ENCODE data around the gene RNF141.

The RNF141 gene

DNA sequence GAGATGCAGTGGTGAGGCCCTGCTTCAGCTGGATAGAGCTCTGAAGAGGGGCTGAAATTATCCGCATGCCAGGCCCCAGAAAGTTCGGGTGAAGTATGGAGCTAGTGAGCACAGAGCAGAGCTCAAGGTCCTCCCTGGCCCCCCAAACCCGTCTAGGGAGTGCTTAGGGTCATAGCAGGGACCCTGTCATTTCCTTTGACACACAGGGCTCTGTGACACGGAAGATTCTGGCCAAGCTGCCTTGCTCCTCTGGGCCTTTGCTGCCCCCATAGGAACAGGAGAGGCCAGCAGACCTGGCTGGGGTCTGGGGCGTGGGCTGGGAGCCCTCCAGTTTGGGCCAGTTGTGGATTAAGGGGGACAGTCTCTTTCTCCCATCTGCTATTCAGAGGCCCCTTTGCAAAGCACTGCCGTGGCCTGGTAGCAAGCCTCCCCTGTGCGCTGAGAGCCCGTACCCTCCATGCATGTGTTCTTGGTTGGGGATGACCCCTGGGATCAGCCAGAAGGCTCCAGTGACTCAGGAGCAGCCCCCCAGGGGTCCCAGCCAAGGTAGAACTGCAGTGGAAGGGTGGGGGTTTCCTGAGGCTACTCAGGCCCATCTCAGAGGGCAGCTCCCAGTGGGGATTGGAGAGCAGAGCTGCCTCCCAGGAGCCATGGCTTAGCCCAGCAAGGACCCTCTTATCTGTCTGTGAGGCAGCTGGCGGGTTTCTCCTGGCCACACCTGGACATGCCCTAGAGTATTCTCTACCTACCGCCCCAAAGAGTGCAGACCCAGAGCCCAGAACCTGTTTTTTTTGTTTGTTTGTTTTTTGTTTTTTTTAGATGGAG lies 42.3 kb downstream of the RNF141 start:
- DNase-seq (ENCODE audit: low spot score): no peak

DNA sequence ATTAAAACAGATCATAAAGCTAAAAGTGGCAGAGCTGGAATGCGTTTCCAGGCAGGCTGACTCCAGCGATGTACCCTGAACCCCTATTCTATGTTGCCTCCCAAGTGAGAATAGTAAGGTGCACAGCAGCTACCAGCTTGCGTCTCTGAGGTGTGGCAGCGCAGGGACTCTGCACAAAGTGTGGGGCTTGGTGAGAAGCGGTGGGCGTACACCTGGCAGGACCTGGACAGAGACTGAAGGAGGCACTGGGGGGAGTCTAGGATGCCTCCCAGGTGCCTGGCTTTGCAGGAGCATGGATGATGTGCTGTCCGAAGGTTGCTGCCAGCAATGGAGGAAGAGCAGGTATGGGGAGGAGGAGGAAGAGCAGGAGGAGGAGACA lies 43.0 kb downstream of the RNF141 start:
- no peak for DNase-seq (ENCODE audit: low spot score)

DNA sequence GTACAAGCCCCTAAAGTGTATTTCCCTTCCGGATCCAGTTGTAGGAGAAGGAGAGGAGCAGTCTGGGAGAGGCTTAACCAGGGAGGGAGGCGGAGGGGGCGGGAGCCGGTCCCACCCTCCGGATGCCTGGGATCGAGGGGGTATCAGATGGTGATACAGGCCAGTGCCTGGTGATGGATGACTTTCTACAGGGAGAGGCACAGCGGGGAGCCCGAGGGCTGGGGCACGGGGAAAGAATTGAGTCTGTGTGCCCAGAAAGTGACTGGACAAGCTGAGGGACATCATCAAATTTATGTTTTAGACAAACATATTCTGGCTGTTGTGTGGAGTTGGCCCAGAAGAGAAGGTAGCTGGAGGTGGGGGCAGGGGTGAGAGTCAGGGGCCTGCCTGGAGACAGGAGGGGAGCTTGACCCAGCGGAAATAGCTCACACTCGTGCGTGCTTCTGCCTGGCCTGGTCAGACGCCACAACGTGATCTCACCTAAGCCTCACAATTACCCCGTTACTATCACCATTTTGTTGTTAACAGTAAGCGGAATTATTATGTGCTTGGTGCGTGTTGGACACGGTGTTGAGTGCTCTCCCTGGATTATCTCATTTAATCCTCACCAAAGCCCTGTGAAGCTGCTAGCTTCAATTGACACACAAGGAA lies 43.5 kb downstream of the RNF141 start:
- no peak for DNase-seq (ENCODE audit: low spot score)

DNA sequence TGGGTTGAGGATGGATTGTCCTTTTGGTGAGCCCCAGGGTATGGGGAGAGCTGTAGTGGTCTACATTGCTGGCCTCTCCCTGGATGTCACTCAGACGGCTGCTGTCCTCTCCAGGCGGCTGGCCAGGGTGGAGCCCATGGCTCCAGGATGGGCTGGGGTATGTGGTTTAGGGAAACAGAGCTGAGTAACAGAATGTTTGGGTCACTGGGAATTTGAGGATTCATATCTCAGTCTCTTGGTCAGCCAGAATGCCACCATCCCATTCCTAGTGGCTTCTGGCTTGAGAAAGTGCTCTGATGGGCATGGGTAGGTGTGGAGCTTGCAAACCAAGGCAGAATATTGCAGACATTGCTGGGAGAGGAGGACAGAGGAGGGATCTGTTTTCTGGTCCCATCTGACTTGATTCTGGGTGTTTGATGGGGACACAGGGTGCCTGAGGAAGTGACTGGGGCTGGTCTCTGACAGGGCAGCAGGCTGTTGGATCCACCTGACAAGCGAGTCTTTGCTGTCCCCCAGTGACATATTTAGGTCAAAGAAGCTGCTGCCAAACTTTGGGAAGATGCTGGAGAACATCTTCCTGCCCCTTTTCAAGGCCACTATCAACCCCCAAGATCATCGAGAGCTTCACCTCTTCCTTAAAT lies 44.6 kb downstream of the RNF141 start:
- no peak for DNase-seq (ENCODE audit: low spot score)

DNA sequence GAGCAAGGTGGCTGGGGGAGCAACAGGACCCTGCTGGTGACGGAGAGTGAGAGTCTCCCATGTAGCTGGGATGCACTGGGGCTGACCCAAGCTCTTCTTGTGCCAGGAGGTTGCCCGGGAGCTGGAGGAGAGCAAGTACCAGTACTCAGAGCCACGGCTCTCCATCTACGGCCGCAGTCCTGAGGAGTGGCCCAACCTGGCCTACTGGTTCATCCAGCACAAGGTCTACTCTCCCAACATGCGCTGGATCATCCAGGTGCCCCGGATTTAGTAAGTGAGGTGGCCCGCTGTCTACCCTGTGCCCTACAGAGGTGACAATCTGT lies 45.6 kb downstream of the RNF141 start:
- no peak for DNase-seq (ENCODE audit: low spot score)

DNA sequence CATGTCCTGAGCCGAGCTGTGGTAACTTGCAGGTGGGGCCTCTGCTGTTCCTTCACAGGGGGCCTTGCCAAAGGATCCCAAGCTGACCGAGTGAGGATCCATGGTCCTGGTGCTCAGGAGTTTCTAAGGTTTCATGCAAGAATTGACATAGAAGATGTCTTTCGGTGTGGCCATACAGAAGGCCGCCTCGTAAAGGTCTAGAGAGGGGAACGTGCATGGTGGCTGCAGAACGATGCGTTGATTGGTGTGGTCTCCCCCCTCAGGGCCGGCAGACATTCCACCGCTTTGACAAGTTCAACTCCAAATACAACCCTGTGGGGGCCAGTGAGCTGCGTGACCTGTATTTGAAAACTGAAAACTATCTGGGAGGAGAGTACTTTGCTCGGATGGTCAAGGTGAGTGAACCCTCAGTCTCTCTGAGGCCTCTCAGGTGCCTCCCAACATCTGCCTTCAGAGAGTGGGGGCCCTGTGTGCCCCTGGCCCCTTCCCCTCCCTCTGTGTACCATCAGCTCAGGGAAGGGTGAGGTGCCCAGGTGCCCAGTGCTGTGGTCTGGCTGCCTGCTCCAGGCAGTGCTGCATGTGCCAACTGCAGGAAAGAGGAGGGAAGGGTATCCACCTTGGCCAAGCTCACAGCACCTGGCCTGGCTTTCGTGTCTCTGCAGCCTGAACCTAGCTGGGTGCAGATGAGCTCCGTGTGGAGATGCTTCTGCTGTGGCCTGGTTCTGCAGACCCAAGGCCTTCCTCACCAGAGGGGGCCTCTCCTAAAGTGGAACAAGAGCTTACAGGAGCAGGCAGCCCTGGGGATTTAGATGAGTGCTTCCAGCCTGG lies 46.1 kb downstream of the RNF141 start:
- no peak for DNase-seq (ENCODE audit: low spot score)

DNA sequence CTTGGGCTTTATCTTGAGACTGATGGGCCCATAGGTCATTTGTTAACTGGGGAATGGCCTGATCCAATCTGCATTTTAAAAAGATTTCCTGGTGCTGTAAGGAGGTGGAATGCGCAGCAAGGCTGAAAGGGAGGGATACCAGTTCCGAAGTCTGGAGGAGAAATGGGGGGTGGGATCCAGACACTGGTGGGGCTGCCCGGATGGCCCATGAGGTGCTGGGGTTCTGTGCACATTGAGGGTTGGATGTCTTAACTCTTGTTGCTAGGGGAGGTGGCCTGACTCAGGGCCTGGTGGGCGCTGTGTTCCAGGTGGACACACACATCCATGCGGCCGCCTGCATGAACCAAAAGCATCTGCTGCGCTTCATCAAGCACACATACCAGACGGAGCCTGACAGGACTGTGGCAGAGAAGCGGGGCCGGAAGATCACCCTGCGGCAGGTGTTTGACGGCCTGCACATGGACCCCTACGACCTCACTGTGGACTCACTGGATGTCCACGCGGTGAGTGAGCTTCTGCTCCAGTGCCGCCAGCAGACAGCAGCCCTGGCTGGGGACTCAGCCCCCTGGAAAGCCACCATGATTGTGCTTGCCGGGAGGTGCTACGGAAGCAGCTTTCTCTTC lies 47.8 kb downstream of the RNF141 start:
- no peak for DNase-seq (ENCODE audit: low spot score)

DNA sequence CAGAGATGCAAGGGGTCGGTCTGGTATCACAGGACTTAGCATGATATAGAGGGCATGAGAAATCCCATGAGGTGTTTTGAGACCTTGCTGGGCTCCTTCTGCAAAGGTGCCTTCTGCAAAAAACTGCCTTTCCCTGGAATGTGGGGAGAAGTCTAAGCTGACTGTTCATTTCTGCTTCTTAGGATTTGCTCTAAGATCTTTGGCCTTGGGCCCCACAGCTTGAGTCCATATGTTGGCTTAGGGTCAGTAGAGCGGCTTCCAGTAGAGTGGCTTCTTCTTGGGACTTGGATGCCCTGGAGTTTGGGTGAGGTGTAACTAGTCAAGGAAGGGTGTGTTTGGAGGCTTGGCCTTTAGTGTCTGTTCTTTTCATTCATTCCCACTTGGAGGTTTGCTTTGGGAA lies 48.9 kb downstream of the RNF141 start:
- no peak for DNase-seq (ENCODE audit: low spot score)

DNA sequence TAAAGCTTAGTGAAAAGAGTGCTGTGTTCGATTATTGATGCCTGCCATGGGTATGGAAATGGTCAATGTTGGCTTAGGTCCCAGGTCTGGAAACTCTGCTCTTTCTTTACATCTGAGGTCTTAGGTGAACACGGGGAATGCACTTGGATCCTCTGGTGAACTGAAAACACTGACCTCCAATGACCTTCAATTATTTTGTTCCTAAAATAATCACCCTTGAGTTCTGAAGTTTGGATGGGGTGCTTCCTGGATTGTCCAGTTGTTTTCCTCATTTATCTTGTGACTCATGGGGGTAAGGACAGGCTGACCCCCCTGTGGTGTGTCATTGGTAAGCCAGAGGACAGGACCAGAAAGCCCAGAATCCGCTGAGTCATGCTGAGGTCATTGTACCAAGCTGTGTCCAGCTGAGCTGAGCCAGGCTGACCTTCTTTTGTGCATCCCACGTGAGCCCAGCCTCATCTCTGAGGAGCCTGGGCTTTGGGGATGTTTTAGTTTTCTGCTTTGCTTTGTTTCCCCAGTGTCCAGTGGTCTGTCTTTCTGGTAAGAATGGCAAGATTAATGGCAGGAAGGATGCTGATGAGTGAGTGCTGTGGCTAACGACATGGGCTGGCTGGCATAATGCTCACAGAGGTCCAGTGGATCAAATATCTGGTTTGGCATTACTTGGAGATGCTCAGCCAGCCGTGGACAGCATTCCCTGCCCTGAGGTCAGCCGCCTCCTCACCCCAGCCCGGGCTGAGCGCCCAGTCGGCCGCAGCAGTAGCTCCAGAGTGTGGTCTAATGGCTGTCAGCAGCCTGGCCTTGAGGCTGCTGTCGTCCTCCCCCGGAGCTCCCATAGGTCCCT lies 50.4 kb downstream of the RNF141 start:
- DNase-seq (ENCODE audit: low spot score): no peak

DNA sequence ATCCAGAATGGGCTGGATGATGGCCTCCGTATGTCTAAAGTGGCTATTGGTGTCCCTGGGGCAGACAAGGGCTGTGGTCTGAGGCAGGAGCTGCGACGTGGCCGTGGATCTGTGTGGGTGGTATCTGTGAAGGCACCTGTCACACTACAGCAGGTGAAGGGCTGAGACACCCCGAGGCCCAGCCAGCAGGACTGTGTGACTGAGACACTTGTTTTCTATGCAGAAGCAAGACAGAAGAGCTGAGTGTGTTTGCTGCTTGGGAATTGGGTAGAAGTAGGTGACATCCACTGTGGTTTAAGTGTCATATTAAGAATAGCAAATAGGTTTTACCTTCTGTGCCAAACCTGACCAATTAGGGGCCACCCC lies 51.0 kb downstream of the RNF141 start:
- no peak for DNase-seq (ENCODE audit: low spot score)

DNA sequence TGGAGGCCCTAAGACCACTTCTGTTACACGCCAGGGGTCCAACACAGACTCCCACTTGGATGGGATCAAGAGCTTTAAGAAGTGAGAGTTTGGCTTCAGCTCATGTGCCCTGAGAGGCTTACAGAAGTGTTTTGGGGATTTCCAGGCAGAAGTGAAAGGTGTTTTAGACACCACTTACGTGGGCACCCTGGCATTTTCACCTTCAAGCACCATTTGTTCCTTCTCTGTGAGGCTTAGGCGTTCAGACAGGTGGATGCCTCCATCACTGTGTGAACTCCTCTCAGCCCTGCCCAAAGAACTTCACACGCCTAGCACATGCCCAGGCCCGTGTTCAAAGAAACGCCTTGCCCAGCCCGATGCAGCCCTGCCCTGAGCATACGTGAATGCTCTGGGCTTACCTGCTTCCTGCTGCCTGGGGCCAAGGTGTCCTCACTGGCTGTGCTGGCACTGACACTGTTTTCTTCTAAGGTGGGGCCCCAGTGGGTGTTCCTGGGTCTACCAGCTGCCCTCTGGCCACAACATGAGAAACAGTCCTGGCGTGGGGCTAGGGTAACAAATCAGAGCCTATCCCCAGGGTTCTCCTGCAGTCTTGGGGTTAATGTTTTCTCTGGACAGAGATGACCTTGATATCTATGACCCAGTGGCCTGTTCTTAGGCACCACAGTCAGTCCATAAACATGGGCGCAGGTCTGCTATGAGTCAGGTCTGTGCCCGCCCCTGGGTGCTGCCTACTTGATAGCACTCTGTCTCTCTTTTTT lies 51.9 kb downstream of the RNF141 start:
- DNase-seq (ENCODE audit: low spot score): peak; percentile 74

DNA sequence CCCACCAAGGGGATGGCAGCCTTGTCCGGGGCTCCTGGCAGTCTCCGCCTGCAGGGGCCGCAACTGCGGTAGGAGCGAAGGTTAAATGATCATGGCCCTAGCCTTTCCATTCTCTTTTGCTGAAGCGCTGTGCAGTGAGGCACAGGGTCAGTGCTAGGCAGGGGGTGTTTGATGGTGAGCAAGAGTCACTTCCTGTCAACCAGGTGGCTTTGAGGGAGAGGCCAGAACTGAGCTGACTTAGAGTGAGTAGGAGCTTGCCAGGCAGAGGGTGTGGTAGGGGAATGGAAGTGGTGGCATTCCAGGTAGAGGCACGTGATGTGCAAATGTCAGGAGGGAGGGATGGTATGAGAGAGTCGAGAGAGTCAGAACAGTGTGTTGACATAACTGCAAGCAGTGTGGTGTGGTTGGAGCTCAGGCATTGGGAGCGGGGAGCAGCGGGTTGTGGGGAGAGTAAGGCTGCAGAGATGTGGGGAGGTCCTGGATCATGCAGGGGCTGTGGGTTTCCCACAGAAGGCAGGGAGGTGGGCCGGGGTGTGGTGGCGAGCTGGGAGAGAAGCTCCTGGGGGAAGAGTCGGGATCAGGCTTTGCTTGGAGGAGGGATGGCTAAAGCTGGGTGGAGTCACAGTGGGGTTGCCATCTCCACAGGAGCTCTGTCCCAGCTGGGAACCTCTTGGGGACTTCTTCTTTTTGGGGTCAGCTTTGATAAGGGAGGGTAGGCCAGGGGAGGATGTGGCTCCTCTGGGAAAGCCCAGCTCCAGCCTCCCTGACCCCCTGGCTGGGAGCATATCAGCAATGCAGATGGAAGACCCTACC lies 52.7 kb downstream of the RNF141 start:
- no peak for DNase-seq (ENCODE audit: low spot score)

DNA sequence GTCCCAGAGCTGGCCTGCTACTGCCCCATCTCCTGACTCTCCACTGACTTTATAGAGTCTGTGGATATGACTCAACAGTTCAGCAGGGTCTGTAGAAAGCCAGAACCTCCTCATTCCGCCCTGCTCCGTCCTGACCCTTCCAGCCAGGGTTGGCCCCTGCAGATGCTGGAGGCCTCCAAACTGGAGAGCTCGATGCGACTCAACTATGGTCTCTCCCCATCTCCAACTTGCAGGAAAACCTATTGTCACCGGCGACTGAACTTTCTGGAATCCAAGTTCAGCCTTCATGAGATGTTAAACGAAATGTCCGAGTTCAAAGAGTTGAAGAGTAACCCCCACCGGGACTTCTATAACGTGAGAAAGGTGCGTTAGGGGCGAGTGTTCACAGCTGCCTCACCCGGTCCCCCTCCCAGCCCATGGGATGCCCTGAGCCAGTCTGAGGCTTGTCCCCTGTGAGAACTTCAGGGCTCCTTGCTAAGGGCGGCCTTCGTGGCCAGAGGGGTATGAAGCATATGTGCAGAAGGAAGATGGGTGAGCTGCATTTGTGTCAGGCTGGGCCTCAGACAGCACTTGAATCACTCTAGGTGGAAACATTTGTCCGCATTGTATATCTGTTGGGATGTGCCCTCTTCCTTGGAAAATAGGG lies 53.9 kb downstream of the RNF141 start:
- no peak for DNase-seq (ENCODE audit: low spot score)

DNA sequence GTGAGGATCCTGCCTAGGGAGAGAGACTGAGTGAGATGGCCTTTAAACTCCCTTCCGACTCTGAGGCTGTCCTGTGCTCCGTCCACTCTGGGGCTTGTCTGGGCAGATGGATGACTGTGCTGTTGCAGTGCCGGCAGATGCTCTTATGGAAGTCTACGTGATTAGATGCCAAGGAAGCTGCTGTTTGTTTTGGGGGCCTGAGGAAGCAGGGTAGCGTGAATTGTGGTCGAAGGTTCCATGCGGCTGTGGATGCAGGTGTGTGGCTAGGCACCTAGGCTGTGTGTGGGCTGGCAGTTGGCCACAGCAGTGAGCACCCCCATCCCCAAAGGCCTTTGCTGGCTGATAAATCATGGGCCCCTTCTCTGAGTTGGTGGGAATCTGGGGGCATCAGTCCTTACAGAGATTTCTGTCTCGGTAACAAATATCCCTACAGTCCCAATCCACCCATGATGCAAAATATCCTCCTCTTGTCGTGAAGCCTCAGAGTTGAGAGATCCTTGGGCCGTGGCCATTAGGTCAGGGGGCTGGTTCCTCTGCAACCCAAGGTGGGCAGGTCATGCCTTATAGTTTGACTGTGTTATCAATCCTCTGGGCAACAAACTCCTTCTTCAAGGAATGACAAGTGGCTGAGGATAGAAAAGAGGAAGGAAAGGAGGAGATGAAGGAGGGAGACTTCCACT lies 54.7 kb downstream of the RNF141 start:
- no peak for DNase-seq (ENCODE audit: low spot score)

DNA sequence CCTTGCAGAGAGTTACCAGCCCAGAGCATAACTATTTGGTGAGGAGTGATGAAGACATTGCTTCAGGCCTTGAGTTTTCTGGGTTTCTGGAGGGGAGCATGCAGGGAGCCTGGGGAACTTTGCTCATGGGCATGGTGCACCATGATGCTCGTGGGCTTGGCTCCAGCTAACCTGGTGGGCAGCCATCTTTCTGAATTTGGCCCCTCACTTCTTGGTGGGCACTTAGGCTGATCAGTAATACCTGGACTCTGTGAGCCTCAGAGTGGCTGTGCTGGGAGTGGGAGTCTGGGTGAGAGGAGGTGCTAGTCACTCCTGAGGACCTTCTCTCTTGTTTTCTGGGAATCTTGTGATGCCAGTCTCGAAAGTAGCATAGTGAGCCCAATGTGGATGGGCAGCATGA lies 55.3 kb downstream of the RNF141 start:
- no peak for DNase-seq (ENCODE audit: low spot score)

DNA sequence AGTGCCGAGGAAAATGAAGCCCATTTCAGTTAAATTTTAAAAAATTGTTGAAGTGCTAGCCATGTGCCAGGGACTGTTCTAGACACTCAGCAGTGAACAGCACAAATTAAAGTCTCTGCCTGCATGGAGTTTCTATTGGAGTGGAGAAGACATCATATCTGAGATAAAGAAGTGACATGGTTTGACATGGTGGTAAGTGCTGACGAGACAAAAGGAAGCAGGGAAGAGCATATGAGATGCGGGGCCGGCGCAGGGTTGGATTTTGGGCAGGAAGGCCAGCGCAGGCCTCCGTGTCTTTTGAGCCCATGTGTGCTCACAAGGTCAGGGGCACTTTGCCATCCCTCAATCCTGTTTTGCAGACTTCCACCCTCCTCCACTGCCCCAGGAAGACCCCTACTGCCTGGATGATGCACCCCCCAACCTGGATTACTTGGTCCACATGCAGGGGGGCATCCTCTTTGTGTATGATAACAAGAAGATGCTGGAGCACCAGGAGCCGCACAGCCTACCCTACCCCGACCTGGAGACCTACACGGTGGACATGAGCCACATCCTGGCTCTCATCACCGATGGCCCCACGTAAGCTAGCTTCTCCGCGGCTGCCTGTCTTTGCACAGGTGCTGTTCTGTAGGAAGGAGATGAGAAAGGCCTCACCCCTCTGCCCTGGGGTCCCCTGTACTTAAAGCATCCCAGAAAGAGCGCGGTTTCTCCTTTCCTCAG lies 56.4 kb downstream of the RNF141 start:
- DNase-seq (ENCODE audit: low spot score): no peak

DNA sequence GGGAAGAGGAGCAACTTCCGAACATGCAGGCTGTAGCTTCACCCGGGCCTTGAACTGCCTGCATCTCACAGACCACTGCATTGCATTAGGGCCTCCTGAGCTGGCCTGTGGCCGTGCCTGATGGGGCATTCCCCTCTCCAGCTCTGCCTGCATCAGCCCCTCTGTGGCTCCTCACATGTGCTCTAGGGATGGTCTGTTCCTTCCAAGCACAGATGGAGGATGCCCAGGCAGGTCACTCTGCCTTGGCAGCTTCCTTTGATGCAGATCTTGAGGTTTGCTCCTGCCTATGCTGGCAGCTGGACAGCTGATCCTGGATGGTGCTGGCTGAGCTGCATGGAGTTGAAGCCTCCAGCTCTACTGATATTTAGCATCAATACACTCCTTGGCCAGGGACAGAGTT lies 57.4 kb downstream of the RNF141 start:
- no peak for DNase-seq (ENCODE audit: low spot score)

DNA sequence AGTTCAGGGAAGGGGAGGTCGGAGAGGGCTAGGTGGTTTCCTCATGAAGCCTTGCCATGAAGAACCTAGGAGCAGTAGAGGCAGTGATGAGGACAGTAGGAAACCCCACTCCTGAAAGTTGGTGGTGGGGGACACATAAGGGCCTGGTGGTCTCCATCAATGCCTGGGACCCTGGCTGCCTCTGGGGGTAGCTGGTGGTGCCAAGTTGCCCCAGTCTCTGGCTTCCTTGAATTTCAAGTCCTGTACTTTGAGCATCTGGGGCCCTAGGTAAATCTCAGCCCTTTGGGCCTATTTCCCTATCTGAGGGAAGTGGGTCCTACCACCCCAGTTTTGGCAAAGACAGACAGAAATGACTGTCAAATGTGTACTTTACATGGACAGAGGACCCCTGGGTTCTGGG lies 57.8 kb downstream of the RNF141 start:
- DNase-seq (ENCODE audit: low spot score): no peak
